H1 (cell line): Measurements from ENCODE around the gene KCNJ4. TPM values are rescaled to one million over a fixed set of nuclear protein-coding genes. Genes with fewer than 3 reads are reported as not detected.

Source experiments
- CHD2 ChIP-seq: IDR thresholded peaks from 2 replicates; pipeline ENCODE4 v1.6.1; 2012; ENCODE audit warnings: low read length, improper control_type of control experiment
- CHD7 ChIP-seq: fragments of 300-600 bp; sonication (generic); IDR thresholded peaks from 2 replicates; pipeline ENCODE4 v1.7.1; 2012; ENCODE audit warnings: low read length, moderate library complexity, mild to moderate bottlenecking, inconsistent platforms; ENCODE audit not compliant: insufficient replicate concordance
- CREB1 ChIP-seq: IDR thresholded peaks from 2 replicates; pipeline ENCODE4 v1.6.1; 2012; ENCODE audit warnings: inconsistent platforms
- EP300 ChIP-seq, 2 experiments: IDR thresholded peaks; 1 replicate in 1 of 2; 2 replicates in 1 of 2; pipeline ENCODE4 v1.6.1; 2011 to 2012; ENCODE audit warnings: low read depth in 2 of 2, low read length in 2 of 2, mild to moderate bottlenecking in 2 of 2, borderline replicate concordance in 1 of 2, inconsistent platforms in 1 of 2, moderate library complexity in 1 of 2
- KDM5A ChIP-seq: fragments of 200-600 bp; IDR thresholded peaks from 2 replicates; pipeline ENCODE4 v1.7.1; 2012; ENCODE audit warnings: mild to moderate bottlenecking, low read length, inconsistent platforms, mixed read lengths
- MAX ChIP-seq: IDR thresholded peaks from 2 replicates; pipeline ENCODE4 v1.6.1; 2012; ENCODE audit warnings: inconsistent platforms
- RXRA ChIP-seq: IDR thresholded peaks from 2 replicates; pipeline ENCODE4 v1.6.1; 2011; ENCODE audit warnings: low read depth, mild to moderate bottlenecking, low read length, moderate library complexity; ENCODE audit not compliant: insufficient read depth
- SIN3A ChIP-seq, 2 experiments: IDR thresholded peaks in 1 of 2; conservative IDR thresholded peaks in 1 of 2; 2 replicates each; pipeline ENCODE4 v1.6.1; 2011 to 2012; ENCODE audit warnings: low read length in 2 of 2, improper control_type of control experiment in 1 of 2, low read depth in 1 of 2, mild to moderate bottlenecking in 1 of 2
- SP1 ChIP-seq: IDR thresholded peaks from 2 replicates; pipeline ENCODE4 v1.6.1; 2011; ENCODE audit warnings: low read depth, low read length
- TAF7 ChIP-seq: optimal IDR thresholded peaks from 2 replicates; pipeline ENCODE3; 2011; ENCODE audit warnings: low read depth, mild to moderate bottlenecking, inconsistent platforms, low read length, moderate library complexity, borderline replicate concordance
- USF2 ChIP-seq: IDR thresholded peaks from 2 replicates; pipeline ENCODE4 v1.6.1; 2011; ENCODE audit warnings: low read length, improper control_type of control experiment
- polyA plus RNA-seq, 7 experiments: library from polyadenylated mRNA; depleted of rRNA in 3 of 7; stranded (reverse) in 5 of 7; unstranded in 2 of 7; fragments of >200 nt in 5 of 7; fragments of 200-250 nt in 2 of 7; gene quantifications; 1 replicate in 5 of 7; 2 replicates in 1 of 7; 4 replicates in 1 of 7; pipeline versions ENCODE4 v1.2.1 to v1.2.3, GENCODE V29; 2011 to 2013; ENCODE audit warnings: missing spikeins in 2 of 7, mixed read lengths in 2 of 7
- total RNA-seq: library from RNA; stranded (reverse); fragmentation: NEBNext Ultra II Directional; extraction: Animal tissue kit (Norgen Biotek cat#: 25700); gene quantifications from 2 replicates; pipeline ENCODE4 v1.2.1, GENCODE V29; 2021

The KCNJ4 gene
- total and polyA plus RNA-seq, 2 of the 8 experiments (the other 6 are each of a cell fraction or from before 2014, with no cell fraction given) = 1.4 to 2.2 TPM

GRCh38 chr22:38411016-38411415 lies 44.0 kb downstream of the KCNJ4 start (continued):
- TF ChIP-seq CHD7 (no peak), MAX (no peak), EP300 (IDR thresholded peaks at IDR 0.05; ENCODE audit: borderline replicate concordance in 1 of 2, low read depth in 2 of 2, low read length in 2 of 2) (no peak), SIN3A (conservative IDR thresholded peaks at IDR 0.05 in 1 of 2, IDR thresholded peaks at IDR 0.05 in 1 of 2; ENCODE audit: low read depth in 1 of 2, low read length in 2 of 2) (no peak), USF2 (no peak), KDM5A (no peak), RXRA (no peak), CHD2 (no peak), SP1 (no peak), CREB1 (no peak), TAF7 (no peak)
